Measurements from ENCODE around the gene OCA2. TPM values are rescaled to one million over a fixed set of nuclear protein-coding genes. Genes with fewer than 3 reads are reported as not detected.

The OCA2 gene
- total and polyA plus RNA-seq, 2 experiments from 2014 or later = not detected

DNA sequence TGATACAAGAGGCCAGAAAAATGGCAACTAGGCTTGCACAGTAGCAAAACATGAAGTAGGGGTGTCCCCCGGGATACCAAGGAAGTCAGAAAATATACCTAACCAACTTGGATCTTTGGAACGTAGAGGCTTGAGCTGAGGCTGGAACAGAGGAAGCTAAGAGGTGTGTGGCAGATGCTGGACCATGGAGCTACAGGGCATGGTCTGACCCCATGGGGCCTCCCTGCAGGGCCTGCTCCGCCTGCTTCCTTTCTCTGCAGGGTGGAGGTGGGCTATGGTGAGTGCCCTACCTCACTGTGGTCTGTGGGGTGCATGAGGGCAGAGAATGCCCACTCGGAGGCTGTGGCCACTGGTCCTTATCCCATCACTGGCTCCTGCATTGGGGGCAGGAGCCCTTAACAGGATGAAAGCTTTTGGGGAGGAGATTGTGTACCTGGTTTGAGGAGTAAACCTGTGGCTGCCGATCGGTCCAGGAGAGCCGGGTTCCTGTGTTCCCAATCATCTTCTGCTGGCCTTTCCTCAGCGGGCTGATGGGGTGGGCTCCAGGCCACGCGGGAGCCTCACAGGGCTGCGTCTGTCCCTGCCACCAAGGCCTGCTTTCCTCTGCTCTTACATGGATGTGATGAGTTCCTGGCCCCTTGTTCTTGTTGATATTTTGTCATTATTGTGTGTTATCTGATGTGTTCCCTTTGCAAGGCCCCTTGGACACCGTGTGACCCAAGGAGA is 96.8 kb downstream of the OCA2 start:
- Histone ChIP-seq H2AFZ (no peak overlapping the region), H3K9me2 (ENCODE audit: insufficient read depth) (no peaks in the 10 kb centered on the region), H3K27me3 (replicated peaks; ENCODE audit: insufficient read depth) (no peaks in the 10 kb centered on the region), H3K4me2 (ENCODE audit: unreplicated experiment) (no peak overlapping the region), H3K9ac (no peak overlapping the region), H3K9me3 (ENCODE audit: low read depth) (no peaks in the 10 kb centered on the region), H3K27ac (no peak overlapping the region), H3K4me3 (no peak overlapping the region), H3K79me2 (ENCODE audit: insufficient read depth) (no peaks in the 10 kb centered on the region), H4K20me1 (ENCODE audit: insufficient read depth) (no peaks in the 10 kb centered on the region), H3F3A (ENCODE audit: insufficient read depth) (no peaks in the 10 kb centered on the region), H3K4me1 (ENCODE audit: insufficient read depth) (no peaks in the 10 kb centered on the region), H3K36me3 (ENCODE audit: low read depth) (no peaks in the 10 kb centered on the region)
- 33 to 38% methylated on average over 12 of the region's 12 CpGs for WGBS, 2 experiments (ENCODE audit: low coverage in 1 of 2, low lambda C conversion rate in 2 of 2, missing lambda C conversion rate in 2 of 2)
- DNase-seq = no peak
- TF ChIP-seq EZH2phosphoT487 (IDR thresholded peaks at IDR 0.05; ENCODE audit: insufficient read depth, low read depth) = no peak
- TF ChIP-seq EZH2 (IDR thresholded peaks at IDR 0.05; ENCODE audit: insufficient read depth, poor library complexity, severe bottlenecking) = no peak
- in situ Hi-C loops (cut with MboI) = no loop called here

DNA sequence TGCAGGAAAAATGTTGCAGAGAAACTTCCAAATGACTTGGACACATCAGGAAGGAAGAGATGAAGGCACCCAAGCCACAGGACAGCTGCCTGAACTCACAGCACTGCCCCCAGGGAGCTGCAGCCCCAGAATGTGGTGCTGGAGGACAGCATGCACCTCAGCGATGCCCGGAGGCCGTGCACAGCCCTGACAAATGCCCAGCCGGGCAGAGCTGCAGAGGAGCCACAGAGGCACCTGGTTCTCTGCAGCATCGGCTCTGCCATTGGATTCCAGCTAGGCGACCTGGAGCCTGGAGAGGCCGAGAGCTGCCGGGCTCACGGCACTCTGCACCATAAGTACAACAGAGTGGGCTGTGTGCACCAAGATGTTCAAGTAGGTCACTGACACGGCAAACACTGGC is 97.5 kb downstream of the OCA2 start:
- Histone ChIP-seq H3K79me2 (ENCODE audit: insufficient read depth) (no peaks in the 10 kb centered on the region), H2AFZ (no peak overlapping the region), H3K4me1 (ENCODE audit: insufficient read depth) (no peaks in the 10 kb centered on the region), H3K4me3 (no peak overlapping the region), H3F3A (ENCODE audit: insufficient read depth) (no peaks in the 10 kb centered on the region), H3K27me3 (replicated peaks; ENCODE audit: insufficient read depth) (no peaks in the 10 kb centered on the region), H3K4me2 (ENCODE audit: unreplicated experiment) (no peak overlapping the region), H4K20me1 (ENCODE audit: insufficient read depth) (no peaks in the 10 kb centered on the region), H3K9ac (no peak overlapping the region), H3K9me2 (ENCODE audit: insufficient read depth) (no peaks in the 10 kb centered on the region), H3K9me3 (ENCODE audit: low read depth) (no peaks in the 10 kb centered on the region), H3K27ac (no peak overlapping the region), H3K36me3 (ENCODE audit: low read depth) (no peaks in the 10 kb centered on the region)
- no peak for DNase-seq
- WGBS, 2 experiments (ENCODE audit: low coverage in 1 of 2, low lambda C conversion rate in 2 of 2, missing lambda C conversion rate in 2 of 2) = 49 to 58% methylated on average over 10 of the region's 10 CpGs
- in situ Hi-C loops (cut with MboI) = no loop called here
- TF ChIP-seq EZH2phosphoT487 (IDR thresholded peaks at IDR 0.05; ENCODE audit: insufficient read depth, low read depth) = no peak
- no peak for TF ChIP-seq EZH2 (IDR thresholded peaks at IDR 0.05; ENCODE audit: insufficient read depth, poor library complexity, severe bottlenecking)

DNA sequence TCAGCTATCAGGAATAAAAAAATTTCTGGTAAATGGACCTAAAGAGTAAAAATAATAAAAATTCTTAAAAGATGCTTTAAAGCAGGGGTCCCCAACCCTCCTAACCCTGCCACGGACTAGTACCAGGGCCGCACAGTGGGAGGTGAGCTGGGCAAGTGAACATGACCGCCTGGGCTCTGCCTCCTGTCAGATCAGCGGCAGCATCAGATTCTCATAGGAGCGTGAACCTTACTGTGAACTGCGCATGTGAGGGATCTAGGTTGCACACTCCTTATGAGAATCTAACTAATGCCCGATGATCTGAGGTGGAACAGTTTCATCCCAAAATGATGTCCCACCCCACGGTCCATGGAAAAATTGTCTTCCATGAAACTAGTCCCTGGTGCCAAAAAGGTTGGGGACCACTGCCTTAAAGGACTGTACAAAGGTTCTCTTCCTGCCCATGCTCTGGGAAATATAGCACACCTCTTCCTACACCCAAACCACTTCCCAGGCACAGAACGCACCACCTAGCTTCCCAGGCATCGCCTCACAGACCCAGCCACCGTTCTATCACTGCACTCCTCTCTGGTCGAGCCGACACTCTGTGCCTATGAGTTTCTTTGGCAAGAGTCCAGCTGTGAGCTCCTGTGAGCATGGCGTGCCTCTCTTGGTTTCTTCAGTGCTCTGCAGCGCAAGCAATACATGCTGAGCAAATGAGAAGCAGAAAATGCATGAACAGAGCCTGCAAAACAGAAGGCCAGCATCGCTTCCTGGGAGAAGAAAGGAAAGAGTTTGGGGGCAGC is 104.9 kb downstream of the OCA2 start:
- in situ Hi-C loops (cut with MboI) = no loop called here
- Histone ChIP-seq H4K20me1 (ENCODE audit: insufficient read depth) (no peaks in the 10 kb centered on the region), H3K9ac (no peak overlapping the region), H3K4me3 (no peak overlapping the region), H3K27ac (no peak overlapping the region), H2AFZ (no peak overlapping the region), H3K79me2 (ENCODE audit: insufficient read depth) (no peaks in the 10 kb centered on the region), H3F3A (ENCODE audit: insufficient read depth) (no peaks in the 10 kb centered on the region), H3K36me3 (ENCODE audit: low read depth) (no peaks in the 10 kb centered on the region), H3K9me3 (ENCODE audit: low read depth) (no peaks in the 10 kb centered on the region), H3K9me2 (ENCODE audit: insufficient read depth) (no peaks in the 10 kb centered on the region), H3K27me3 (replicated peaks; ENCODE audit: insufficient read depth) (no peaks in the 10 kb centered on the region), H3K4me1 (ENCODE audit: insufficient read depth) (no peaks in the 10 kb centered on the region), H3K4me2 (ENCODE audit: unreplicated experiment) (no peak overlapping the region)
- no peak for DNase-seq
- TF ChIP-seq EZH2 (IDR thresholded peaks at IDR 0.05; ENCODE audit: insufficient read depth, poor library complexity, severe bottlenecking) = no peak
- no peak for TF ChIP-seq EZH2phosphoT487 (IDR thresholded peaks at IDR 0.05; ENCODE audit: insufficient read depth, low read depth)
- WGBS, 2 experiments (ENCODE audit: low coverage in 1 of 2, low lambda C conversion rate in 2 of 2, missing lambda C conversion rate in 2 of 2) = 43% methylated on average over 16 of the region's 16 CpGs

DNA sequence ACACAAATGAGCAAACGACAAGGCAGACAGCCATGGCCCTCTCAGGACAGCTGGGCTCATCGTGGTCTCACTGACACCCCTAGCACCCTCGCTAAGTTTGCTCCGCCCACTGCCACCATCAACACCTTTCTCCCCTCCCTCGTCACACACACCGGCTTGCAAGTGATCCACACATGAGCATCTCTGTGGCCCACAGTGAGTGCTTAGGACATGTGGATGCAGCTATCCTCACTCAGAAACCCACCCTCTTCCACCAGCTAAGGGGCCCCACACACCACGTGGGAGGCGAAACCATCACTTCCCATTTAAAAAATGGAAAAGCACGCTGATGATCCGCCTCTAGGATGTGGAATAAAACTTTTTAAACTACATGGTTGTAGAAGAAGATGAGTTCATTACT is 105.6 kb downstream of the OCA2 start:
- Histone ChIP-seq H2AFZ (no peak overlapping the region), H3K4me2 (ENCODE audit: unreplicated experiment) (no peak overlapping the region), H3K27ac (no peak overlapping the region), H3K9ac (no peak overlapping the region), H3K79me2 (ENCODE audit: insufficient read depth) (no peaks in the 10 kb centered on the region), H3K4me1 (ENCODE audit: insufficient read depth) (no peaks in the 10 kb centered on the region), H3K27me3 (replicated peaks; ENCODE audit: insufficient read depth) (no peaks in the 10 kb centered on the region), H4K20me1 (ENCODE audit: insufficient read depth) (no peaks in the 10 kb centered on the region), H3K4me3 (no peak overlapping the region), H3K36me3 (ENCODE audit: low read depth) (no peaks in the 10 kb centered on the region), H3K9me3 (ENCODE audit: low read depth) (no peaks in the 10 kb centered on the region), H3F3A (ENCODE audit: insufficient read depth) (no peaks in the 10 kb centered on the region), H3K9me2 (ENCODE audit: insufficient read depth) (no peaks in the 10 kb centered on the region)
- 38 to 45% methylated on average over 10 of the region's 10 CpGs for WGBS, 2 experiments (ENCODE audit: low coverage in 1 of 2, low lambda C conversion rate in 2 of 2, missing lambda C conversion rate in 2 of 2)
- no peak for DNase-seq
- in situ Hi-C loops (cut with MboI) = no loop called here
- TF ChIP-seq EZH2 (IDR thresholded peaks at IDR 0.05; ENCODE audit: insufficient read depth, poor library complexity, severe bottlenecking) = no peak
- no peak for TF ChIP-seq EZH2phosphoT487 (IDR thresholded peaks at IDR 0.05; ENCODE audit: insufficient read depth, low read depth)

Measured in GM23248 (cell line).